ENCODE results near the gene CFAP97.

DNA sequence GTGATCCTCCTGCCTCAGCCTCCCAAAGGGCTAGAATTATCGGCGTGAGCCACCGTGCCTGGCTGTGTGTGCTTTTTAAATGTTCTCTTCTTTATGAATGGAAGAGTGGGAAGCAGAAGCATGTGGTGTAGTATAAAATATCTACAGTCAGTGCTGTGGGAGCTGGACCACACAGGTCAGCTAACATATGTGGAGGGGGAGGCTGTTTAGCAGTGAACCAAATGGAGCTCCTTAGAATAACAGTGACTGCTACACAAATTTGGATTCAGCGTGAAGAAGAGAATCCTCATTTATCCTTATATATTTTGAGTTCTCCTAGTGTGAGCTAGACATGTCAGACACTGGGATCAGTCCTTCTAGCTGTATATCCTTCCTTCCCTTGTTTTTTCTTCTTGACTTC lies 8.8 kb upstream of the CFAP97 start:
- TF ChIP-seq POLR2AphosphoS5 (IDR thresholded peaks at IDR 0.05; ENCODE audit: borderline replicate concordance, low read depth, low read length) (no peak), EZH2 (IDR thresholded peaks at IDR 0.05) (no peak)
